Colonic mucosa (tissue), 4 donors: Measurements from ENCODE around the gene CCDC157. TPM values are rescaled to one million over a fixed set of nuclear protein-coding genes. Genes with fewer than 3 reads are reported as not detected.

Experiments used
- DNase-seq: peaks from one replicate; pipeline ENCODE4 v3.0.0-alpha.2; 2020
- H3K27ac ChIP-seq: fragments of 200-600 bp; one replicate; pipeline ENCODE4 v1.8.0; 2021
- H3K27me3 ChIP-seq: fragments of 200-600 bp; one replicate; pipeline ENCODE4 v1.8.0; 2021
- H3K36me3 ChIP-seq: fragments of 200-600 bp; one replicate; pipeline ENCODE4 v1.8.0; 2021
- H3K4me1 ChIP-seq: fragments of 200-600 bp; one replicate; pipeline ENCODE4 v1.8.0; 2021; ENCODE audit warnings: mild to moderate bottlenecking
- H3K4me3 ChIP-seq: fragments of 200-600 bp; one replicate; pipeline ENCODE4 v1.8.0; 2021
- H3K9ac ChIP-seq, 2 donors: one replicate each; pipeline ENCODE4 v1.7.0; 2013; ENCODE audit warnings: control low read depth in 2 of 2, low read depth in 2 of 2, low read length in 2 of 2
- H3K9me3 ChIP-seq: fragments of 200-600 bp; one replicate; pipeline ENCODE4 v1.8.0; 2021
- intact Hi-C: fragments of 100-400 bp; cut with DNase I; formaldehyde crosslinking; loops from one replicate; pipeline ENCODE4 v1.14.1; 2022
- total RNA-seq, 2 donors: library from RNA; stranded (reverse); fragmentation: NEBNext Ultra II Directional in 1 of 2; extraction: Animal tissue kit (Norgen Biotek cat#: 25700) in 1 of 2; gene quantifications; one replicate each; pipeline ENCODE4 v1.2.1, GENCODE V29; 2021
- TF ChIP-seq, protein P1 (sequence below): fragments of 200-600 bp; IDR thresholded peaks from one replicate; pipeline ENCODE4 v1.8.0; 2022; ENCODE audit warnings: antibody characterized with exemption, mild to moderate bottlenecking
- donor health status: healthy.
- donor health status: DM: no; HTN: no; CAD: no.
- donor health status: DM: no; HTN: no; CAD: no.

The CCDC157 gene
- total RNA-seq, 2 donors from 2014 or later = 1.1 to 1.6 TPM

DNA sequence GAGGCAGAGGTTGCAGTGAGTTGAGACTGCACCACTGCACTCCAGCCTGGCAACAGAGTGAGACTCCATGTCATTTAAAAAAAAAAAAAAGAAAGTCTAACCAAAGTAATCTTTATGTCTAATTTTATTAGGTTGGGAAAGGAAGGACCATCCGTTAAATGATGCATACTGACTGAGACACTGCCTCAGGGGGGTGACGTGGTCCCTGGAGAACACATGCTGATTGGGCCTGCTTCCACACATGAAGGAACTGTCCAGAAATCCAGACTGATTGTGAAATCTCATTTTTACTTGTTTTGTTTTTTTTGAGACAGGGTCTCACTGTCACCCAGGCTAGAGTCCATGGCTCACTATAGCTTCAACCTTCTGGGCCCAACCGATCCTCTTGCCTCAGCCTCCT lies 5.6 kb upstream of the CCDC157 start:
- no peaks in the 10 kb centered on the region for H3K9me3 ChIP-seq
- H3K27me3 ChIP-seq = no peaks in the 10 kb centered on the region
- H3K9ac ChIP-seq = no peak overlapping the region
- H3K4me3 ChIP-seq = no peak overlapping the region
- peaks cover 13% of the 10 kb centered on the region for H3K4me1 ChIP-seq
- DNase-seq = no peak
- H3K27ac ChIP-seq = no peak overlapping the region
- peaks cover 17% of the 10 kb centered on the region for H3K36me3 ChIP-seq
- intact Hi-C loops = no loop called here
- TF ChIP-seq, protein P1, sequence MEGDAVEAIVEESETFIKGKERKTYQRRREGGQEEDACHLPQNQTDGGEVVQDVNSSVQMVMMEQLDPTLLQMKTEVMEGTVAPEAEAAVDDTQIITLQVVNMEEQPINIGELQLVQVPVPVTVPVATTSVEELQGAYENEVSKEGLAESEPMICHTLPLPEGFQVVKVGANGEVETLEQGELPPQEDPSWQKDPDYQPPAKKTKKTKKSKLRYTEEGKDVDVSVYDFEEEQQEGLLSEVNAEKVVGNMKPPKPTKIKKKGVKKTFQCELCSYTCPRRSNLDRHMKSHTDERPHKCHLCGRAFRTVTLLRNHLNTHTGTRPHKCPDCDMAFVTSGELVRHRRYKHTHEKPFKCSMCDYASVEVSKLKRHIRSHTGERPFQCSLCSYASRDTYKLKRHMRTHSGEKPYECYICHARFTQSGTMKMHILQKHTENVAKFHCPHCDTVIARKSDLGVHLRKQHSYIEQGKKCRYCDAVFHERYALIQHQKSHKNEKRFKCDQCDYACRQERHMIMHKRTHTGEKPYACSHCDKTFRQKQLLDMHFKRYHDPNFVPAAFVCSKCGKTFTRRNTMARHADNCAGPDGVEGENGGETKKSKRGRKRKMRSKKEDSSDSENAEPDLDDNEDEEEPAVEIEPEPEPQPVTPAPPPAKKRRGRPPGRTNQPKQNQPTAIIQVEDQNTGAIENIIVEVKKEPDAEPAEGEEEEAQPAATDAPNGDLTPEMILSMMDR = no peak

- H3K4me3 ChIP-seq = no peak overlapping the region
- no peak overlapping the region for H3K9ac ChIP-seq
- no peaks in the 10 kb centered on the region for H3K9me3 ChIP-seq
- no peak overlapping the region for H3K27ac ChIP-seq
- peaks cover 5% of the 10 kb centered on the region for H3K36me3 ChIP-seq
- TF ChIP-seq, protein P1 = no peak
- DNase-seq = no peak
- intact Hi-C loops = no loop called here
- H3K4me1 ChIP-seq = peaks cover 13% of the 10 kb centered on the region
- no peaks in the 10 kb centered on the region for H3K27me3 ChIP-seq
Measured at GRCh38 chr22:30354644-30355043, 2.2 kb upstream of the CCDC157 start.

GRCh38 chr22:30357236-30357570 lies 396 bp downstream of the CCDC157 start:
- Histone ChIP-seq H3K9me3 (no peaks in the 10 kb centered on the region), H3K36me3 (no peaks in the 10 kb centered on the region), H3K4me3 (peak overlapping the region; percentile 72), H3K27me3 (no peaks in the 10 kb centered on the region), H3K4me1 (peaks cover 13% of the 10 kb centered on the region), H3K27ac (no peak overlapping the region), H3K9ac (peak overlapping the region; percentile 32 to 59)
- TF ChIP-seq, protein P1 = no peak
- DNase-seq = no peak
- intact Hi-C loops = loop anchor here (2.0 kb wide), 1 partner anchor 68 kb away; the partner anchor contains the start of gene CASTOR1

- intact Hi-C loops = loop anchor here (2.0 kb wide), 1 partner anchor 69 kb away; the partner anchor contains the start of gene CASTOR1
- DNase-seq = no peak
- no peak overlapping the region for H3K9ac ChIP-seq
- no peak overlapping the region for H3K27ac ChIP-seq
- peak overlapping the region; percentile 72 for H3K4me3 ChIP-seq
- H3K27me3 ChIP-seq = no peaks in the 10 kb centered on the region
- H3K9me3 ChIP-seq = no peaks in the 10 kb centered on the region
- H3K4me1 ChIP-seq = peaks cover 13% of the 10 kb centered on the region
- TF ChIP-seq, protein P1 = no peak
- no peaks in the 10 kb centered on the region for H3K36me3 ChIP-seq
Measured at GRCh38 chr22:30357650-30358215, 926 bp downstream of the CCDC157 start.

GRCh38 chr22:30358541-30358940 lies 1.7 kb downstream of the CCDC157 start:
- H3K27ac ChIP-seq = no peak overlapping the region
- H3K9ac ChIP-seq = no peak overlapping the region
- no peaks in the 10 kb centered on the region for H3K9me3 ChIP-seq
- DNase-seq = no peak
- no peaks in the 10 kb centered on the region for H3K36me3 ChIP-seq
- no peak overlapping the region for H3K4me3 ChIP-seq
- TF ChIP-seq, protein P1 = no peak
- no peaks in the 10 kb centered on the region for H3K27me3 ChIP-seq
- intact Hi-C loops = no loop called here
- peaks cover 13% of the 10 kb centered on the region for H3K4me1 ChIP-seq
